SH-SY5Y (cell line): Measurements from ENCODE around the gene ACTG2.

Experiments used
- GATA2 ChIP-seq: IDR thresholded peaks from 2 replicates; pipeline ENCODE4 v1.6.1; 2011; ENCODE audit warnings: mild to moderate bottlenecking, low read depth, low read length
- GATA3 ChIP-seq: IDR thresholded peaks from 2 replicates; pipeline ENCODE4 v1.6.1; 2011; ENCODE audit warnings: low read depth, mild to moderate bottlenecking, low read length, moderate library complexity

GRCh38 chr2:73939419-73939818 lies 46.6 kb downstream of the ACTG2 start:
- no peak for TF ChIP-seq GATA2
- TF ChIP-seq GATA3, result no peak
